Omental fat pad (tissue), 4 donors: Measurements from ENCODE around the gene SLC25A4. TPM values are rescaled to one million over a fixed set of nuclear protein-coding genes. Genes with fewer than 3 reads are reported as not detected.

Source experiments
- ATAC-seq: fragments of 150-250 bp; one replicate; pipeline ENCODE4 v1.9.1; 2016; ENCODE audit warnings: mild to moderate bottlenecking, moderate library complexity; ENCODE audit not compliant: low FRiP score
- DNase-seq: peaks from one replicate; pipeline ENCODE4 v3.0.0-alpha.2; 2019; ENCODE audit warnings: low spot score
- CTCF ChIP-seq, 3 donors: fragments of 450-650 bp; IDR thresholded peaks; one replicate each; pipeline ENCODE4 v1.5.1; 2016 to 2017; ENCODE audit warnings: antibody characterized with exemption in 3 of 3, mild to moderate bottlenecking in 3 of 3, moderate library complexity in 2 of 3
- total RNA-seq, 4 donors: library from RNA; depleted of rRNA; stranded (reverse); fragments of >200 nt; gene quantifications; one replicate each; pipeline ENCODE4 v1.1.0, GENCODE V29; 2016

SLC25A4 gene
- total RNA-seq, 4 donors from 2014 or later, result 14.4 to 25.9 (median 20.2) TPM

- TF ChIP-seq CTCF (IDR thresholded peaks at IDR 0.05), result no peak
- ATAC-seq (no peak), DNase-seq (no peak)
Observed at GRCh38 chr4:185119927-185120630, 23.0 kb upstream of the SLC25A4 start.

GRCh38 chr4:185120631-185120946 is 22.5 kb upstream of the SLC25A4 start:
- TF ChIP-seq CTCF (IDR thresholded peaks at IDR 0.05), result no peak
- ATAC-seq (no peak), DNase-seq (no peak)

GRCh38 chr4:185122681-185123345 is 20.3 kb upstream of the SLC25A4 start:
- ATAC-seq (no peak), DNase-seq (no peak)
- no peak for TF ChIP-seq CTCF (IDR thresholded peaks at IDR 0.05)

GRCh38 chr4:185124006-185124405 is 19.1 kb upstream of the SLC25A4 start:
- TF ChIP-seq CTCF (IDR thresholded peaks at IDR 0.05), result no peak
- ATAC-seq (no peak), DNase-seq (no peak)

- no peak for TF ChIP-seq CTCF (IDR thresholded peaks at IDR 0.05)
- DNase-seq (no peak), ATAC-seq (peak; percentile 60)
Observed at GRCh38 chr4:185127021-185127925, 15.8 kb upstream of the SLC25A4 start.

- no peak for TF ChIP-seq CTCF (IDR thresholded peaks at IDR 0.05)
- no peak for DNase-seq
- peak; percentile 70 for ATAC-seq
Observed at GRCh38 chr4:185128272-185129119, 14.6 kb upstream of the SLC25A4 start.
